Medulla oblongata (tissue), 1 donor: ENCODE results near the gene LDLRAD3.

ENCODE experiments used
- DNase-seq: peaks from one replicate; pipeline ENCODE4 v3.0.0-alpha.2; 2015; ENCODE audit errors: extremely low spot score

Gene LDLRAD3

GRCh38 chr11:36238881-36239280 lies 295.0 kb downstream of the LDLRAD3 start:
- no peak for DNase-seq

GRCh38 chr11:36239636-36240035 lies 295.8 kb downstream of the LDLRAD3 start:
- peak; percentile 58 for DNase-seq

GRCh38 chr11:36240173-36240572 lies 296.3 kb downstream of the LDLRAD3 start:
- no peak for DNase-seq

GRCh38 chr11:36240801-36241200 lies 296.9 kb downstream of the LDLRAD3 start:
- DNase-seq = no peak

- DNase-seq = no peak
Measured at GRCh38 chr11:36241497-36241896, 297.6 kb downstream of the LDLRAD3 start.

- peak; percentile 30 for DNase-seq
Measured at GRCh38 chr11:36243641-36244040, 299.8 kb downstream of the LDLRAD3 start.

GRCh38 chr11:36247493-36247892 lies 303.6 kb downstream of the LDLRAD3 start:
- DNase-seq = no peak

GRCh38 chr11:36248436-36248835 lies 304.6 kb downstream of the LDLRAD3 start:
- no peak for DNase-seq

GRCh38 chr11:36249246-36249645 lies 305.4 kb downstream of the LDLRAD3 start:
- DNase-seq = no peak

GRCh38 chr11:36251823-36252222 lies 308.0 kb downstream of the LDLRAD3 start:
- DNase-seq = peak; percentile 66

GRCh38 chr11:36253238-36253637 lies 309.4 kb downstream of the LDLRAD3 start:
- peak; percentile 61 for DNase-seq

GRCh38 chr11:36254713-36255112 lies 310.9 kb downstream of the LDLRAD3 start:
- DNase-seq = no peak

- no peak for DNase-seq
Measured at GRCh38 chr11:36257351-36257750, 313.5 kb downstream of the LDLRAD3 start.

GRCh38 chr11:36258730-36259360 lies 315.0 kb downstream of the LDLRAD3 start:
- DNase-seq = peak; percentile 78

GRCh38 chr11:36261094-36261493 lies 317.2 kb downstream of the LDLRAD3 start:
- no peak for DNase-seq

GRCh38 chr11:36264011-36264972 lies 320.4 kb downstream of the LDLRAD3 start:
- no peak for DNase-seq

- DNase-seq = no peak
Measured at GRCh38 chr11:36264973-36265344, 321.1 kb downstream of the LDLRAD3 start.

GRCh38 chr11:36265793-36266628 lies 322.1 kb downstream of the LDLRAD3 start:
- DNase-seq = peak; percentile 63

GRCh38 chr11:36266767-36267166 lies 322.9 kb downstream of the LDLRAD3 start:
- no peak for DNase-seq

GRCh38 chr11:36268337-36268985 lies 324.6 kb downstream of the LDLRAD3 start:
- DNase-seq = no peak

- DNase-seq = no peak
Measured at GRCh38 chr11:36270701-36271100, 326.8 kb downstream of the LDLRAD3 start.
